DMS114 treated with DMSO at 0.1 percent for 48 hours (cell line): Measurements from ENCODE around the gene PITX1.

Experiments used
- DNase-seq: peaks from one replicate; lab custom pipeline; 2025; ENCODE audit not compliant: unreplicated experiment; lab: John Stamatoyannopoulos, UW

PITX1 gene

DNA sequence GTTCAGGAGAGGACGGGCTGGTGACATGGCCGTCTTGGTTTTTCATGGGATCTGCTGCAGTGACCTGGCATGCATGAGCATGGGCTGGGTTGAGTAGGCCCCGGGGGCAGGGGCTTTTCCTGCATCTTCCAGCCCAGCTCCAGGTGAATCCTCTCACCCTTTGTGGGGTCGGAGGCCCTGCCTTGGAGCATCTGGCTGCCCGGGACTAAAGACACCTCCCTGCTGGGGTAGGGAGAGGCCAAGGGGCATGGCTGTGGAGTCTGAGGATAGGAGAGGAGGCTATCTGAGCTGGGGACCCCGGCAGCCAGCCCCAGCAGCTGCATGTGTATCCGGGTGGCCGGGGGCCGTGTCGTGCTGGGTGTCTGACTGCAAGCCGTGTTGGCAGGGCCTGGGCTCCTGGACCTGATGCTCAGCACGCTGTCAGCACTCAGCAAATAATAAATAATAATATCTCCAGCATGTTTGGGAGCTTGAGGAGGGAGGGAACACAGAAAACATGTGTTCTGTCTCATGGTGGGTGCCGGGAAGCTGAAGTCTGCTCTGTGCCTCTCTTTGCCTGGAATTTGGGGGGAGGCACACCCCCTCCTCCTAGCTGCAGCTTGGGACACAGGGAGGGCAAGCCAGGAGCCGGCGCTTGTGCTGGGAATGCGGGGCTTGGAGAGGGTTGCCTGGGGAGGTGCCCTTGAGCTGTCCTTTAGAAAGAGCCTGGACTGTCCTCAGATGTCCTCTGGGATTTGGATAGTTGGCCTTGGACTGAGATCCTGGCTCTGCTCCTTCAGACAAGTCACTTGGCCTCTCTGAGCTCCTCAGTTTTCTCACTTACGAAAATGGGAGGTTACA, 28.4 kb upstream of the PITX1 start:
- DNase-seq: no peak

DNA sequence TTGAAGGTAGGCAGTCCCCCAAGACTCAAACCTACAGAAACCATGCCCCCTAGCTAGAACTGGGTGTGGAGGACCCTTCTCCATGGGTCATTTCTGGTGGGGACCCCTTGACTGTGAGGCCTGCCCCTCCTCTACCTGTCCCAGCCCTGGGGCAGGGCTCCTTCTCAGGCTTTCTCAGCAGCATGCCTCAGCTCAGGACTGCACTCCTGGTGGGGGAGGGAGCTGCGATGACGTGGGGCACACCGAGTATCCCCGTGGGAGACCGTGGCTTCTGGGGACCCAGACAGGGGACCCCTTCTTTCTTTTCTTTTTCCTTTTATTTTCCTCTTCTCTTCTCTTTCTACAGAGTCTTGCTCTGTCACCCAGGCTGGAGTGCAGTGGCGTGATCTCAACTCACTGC, 27.0 kb upstream of the PITX1 start:
- no peak for DNase-seq

DNA sequence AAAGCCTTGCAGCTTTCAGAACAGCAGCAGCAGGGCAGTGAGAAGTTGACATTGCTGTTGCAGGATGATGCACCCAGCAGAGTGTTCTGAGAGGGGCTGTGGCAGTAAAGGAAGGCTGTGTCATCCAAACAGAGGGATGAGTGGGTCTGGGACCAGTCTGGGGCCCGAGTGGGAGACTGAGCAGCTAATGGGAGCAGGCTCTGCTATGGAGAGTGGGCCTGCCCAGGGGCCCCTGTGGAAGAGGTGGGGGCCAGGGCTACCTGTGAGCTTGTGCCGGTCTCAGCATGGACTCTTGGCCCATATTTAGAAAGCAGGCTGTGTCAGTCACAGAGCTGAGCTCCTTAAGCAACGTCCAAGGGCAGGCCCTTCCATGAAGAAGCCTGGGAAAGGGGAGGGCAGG, 26.0 kb upstream of the PITX1 start:
- DNase-seq: no peak

DNA sequence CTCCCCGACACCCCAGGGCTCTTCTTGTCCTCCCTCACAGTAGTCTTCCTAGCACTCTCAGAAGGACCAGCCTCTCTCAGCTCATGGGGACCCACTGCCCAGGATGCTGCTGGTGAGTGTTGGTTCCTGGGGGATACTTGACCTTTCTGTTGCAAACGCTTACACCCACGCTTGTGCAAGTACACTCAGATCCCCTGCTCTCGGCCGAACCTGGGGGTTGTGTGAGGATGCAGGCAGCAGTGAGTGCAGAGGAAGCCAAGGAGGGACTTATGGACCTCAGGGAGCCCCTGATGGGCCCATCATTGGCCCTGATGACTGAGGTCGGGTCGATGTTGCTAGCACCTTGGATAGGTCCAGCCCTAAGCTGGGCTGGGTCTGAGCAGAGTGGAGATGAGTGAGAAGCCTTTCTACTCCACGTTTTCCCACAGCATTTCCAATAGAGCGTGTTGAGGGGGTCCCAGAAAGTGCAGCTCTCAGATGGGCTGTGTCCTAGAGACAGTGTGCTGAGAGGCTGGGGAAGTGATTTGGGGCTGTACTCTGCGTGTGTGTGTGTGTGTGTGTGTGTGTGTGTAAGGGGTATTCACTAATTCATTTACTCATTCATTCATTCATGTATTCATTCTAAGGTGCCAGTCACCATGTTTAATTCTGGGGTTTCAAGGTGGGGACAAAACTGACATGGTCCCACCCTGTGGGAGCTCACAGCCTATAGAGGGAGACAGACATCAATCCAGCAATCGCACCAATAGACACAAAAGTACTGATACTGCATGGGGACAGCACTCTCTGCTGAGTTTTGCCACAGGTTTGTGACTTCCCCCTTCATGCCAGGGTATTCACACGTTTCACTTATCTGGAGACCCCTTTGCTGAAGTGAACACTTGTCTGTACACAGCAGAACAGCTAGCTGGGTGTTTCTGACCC, 25.2 kb upstream of the PITX1 start:
- DNase-seq: no peak

DNA sequence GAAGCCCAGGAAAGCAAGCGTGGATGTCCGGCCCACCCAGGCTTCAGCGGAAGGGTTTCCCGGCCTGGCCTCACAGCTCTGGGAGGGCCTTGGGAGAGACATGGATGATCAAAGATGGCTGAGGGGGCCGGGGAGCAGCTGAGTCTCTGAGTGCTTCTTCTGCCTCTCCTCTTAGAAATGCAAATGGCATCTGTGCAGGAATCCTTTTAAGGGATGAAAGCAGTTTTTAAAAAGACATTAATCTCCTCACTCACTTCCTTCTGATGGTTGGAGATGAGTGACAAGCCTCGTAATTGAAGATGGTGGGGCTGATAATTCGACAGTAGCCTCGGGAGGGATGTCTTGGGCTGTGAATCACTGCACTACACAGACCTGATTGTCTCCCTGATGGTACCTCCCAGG, 24.3 kb upstream of the PITX1 start:
- DNase-seq: no peak

DNA sequence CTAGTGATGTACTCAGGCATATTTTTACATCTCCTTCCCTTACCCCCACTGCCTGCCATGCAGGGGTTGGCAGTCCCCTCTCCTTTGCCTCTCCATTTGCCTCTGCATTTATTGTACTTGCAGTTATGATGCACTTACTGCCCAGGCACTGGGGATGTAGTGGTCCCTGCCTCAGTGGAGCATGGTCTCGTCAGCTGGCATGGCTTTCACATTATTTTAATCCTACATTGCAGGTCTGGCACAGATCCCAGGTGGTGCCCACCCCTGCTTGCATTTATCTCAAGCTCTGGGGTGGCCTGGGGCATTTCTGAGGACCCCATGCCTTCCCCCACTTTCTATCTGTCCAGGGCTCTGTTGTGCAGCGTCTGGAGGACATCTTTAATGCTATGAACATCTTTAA, 23.2 kb upstream of the PITX1 start:
- no peak for DNase-seq

DNA sequence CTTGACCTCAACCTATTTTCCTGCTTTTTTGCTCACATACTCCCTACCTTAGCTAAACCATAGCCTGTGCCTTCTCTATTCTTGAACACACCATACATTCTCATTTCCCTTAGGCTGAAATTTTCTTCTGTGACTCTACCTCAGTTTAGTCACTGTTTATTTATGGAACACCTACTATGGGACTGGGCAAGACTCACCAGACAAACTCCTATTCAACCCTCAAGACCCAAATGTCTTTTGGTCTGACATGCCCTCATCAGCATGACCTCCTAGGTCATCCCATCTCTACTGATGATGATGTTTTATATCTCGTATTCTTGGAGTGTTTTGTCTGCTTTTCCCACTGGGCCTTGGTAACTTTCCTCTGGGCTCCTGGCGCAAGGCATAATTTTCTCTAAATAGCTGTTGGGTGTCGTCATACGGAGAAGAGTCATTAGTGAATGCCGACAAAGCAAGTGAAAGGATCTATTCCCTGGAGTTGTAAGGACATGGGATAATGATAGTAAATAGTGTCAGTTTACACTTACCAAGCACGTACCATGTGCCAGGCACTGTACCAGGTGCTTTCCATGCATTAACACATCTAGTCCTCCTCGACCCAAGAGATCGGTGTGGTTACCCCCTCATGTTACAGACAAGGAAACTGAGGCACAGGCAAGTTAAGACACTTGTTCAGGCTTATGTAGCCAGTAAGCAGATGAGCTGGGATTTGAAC, 22.4 kb upstream of the PITX1 start:
- no peak for DNase-seq

DNA sequence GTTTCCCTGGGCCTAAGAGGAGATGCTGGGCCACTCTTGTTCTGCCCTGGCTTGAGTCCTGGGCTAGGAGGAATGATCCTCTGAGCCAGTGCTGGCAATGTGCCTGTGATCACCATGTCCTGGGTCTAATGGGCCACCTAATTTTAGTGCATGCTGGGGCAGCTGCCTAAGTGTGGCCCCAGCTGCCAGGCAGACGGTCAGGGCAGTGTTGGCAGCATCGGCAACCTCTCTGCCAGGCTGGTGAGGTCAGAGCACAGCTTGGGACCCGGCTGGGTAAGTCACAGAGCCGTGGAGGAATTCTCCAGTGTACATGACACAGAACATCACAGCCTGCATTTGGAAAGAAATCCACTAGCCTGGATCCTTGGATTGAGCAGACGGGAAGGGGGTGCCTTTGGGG, 21.4 kb upstream of the PITX1 start:
- DNase-seq: no peak

DNA sequence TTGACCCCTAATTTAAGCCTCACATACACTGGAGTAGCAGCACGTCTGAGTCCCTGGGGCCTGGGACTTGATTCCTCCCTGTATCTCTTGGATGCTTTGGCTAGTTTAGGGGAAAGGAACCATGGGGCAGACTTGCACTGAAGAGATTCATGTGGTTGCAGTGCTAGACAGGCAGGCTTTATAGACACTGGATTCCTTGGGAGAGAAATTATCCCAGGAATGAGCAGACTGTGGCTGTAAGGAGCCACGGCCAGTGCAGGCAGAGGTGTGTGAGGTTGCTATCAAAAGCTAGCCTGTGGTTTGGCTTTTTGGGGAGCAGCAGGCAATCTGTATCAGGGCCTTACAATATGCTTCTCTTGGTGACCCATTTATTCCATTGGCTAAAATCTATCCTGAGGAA, 20.5 kb upstream of the PITX1 start:
- no peak for DNase-seq

DNA sequence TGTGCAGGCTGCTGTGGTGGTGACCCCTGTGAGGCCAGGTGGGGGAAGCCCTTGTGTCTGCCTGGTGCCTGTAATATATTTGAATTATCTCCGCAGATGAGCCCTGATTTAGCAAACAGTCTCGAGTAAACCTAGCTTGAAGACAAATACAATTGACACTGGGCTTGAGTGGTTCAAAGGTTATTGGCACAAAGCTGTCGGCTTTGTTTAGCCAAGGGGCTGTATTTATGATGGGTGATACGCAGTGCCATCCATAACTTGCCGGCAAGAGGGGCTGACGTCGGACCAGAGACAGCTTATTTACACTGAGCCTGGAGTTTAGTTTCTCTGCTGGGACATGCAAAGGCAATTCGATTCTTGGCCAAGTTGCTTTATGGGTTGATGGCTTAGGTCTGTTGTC, 20.0 kb upstream of the PITX1 start:
- no peak for DNase-seq

DNA sequence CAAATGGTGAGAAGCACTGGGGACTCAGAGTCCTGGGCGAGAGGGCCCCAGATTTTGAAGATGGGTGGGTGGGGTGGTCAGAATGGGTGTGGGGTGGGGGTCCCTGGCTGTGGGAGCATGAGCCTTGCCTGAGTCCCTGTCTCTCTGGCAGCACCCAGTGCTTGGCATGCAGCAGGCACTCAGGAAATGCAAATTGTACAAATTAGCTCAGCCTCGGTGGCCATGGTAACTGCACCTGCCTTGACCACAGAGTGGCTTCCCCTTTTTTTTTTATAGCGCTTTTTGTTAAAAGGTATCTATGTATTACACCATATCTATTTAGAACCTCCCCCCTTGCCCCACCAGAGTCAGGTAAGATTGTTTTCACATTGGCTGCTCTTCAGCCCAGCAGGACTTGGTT, 19.2 kb upstream of the PITX1 start:
- no peak for DNase-seq

DNA sequence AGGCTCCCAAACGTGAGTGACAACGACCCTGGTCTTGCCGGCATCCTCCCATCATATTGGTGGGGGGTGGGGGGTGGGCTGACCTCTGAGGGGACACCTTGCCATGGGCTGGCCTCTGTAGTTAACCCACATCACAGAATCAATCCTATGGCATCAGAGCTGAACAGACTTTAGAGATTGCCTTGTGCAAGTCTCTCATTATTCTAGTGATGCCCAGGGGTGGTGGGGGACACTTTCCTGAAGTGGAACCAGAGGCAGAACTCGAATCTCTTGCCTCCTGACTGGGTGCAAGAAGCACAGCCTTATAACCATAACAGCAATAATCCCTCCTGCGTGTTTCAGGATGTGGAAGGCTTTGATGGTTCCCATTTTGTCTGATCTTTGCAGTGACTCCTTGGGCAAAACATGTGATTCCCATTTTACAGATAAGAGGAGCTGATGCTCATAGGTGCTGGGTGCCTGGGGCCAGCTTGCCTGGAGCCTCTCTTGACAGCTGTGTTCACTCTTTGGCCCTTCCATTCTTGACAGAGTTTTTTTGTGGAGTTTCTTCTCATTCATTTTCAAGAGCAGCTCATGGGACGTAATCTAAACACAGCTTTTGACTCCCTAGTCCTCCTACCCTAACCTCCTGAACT, 18.6 kb upstream of the PITX1 start:
- DNase-seq: no peak

DNA sequence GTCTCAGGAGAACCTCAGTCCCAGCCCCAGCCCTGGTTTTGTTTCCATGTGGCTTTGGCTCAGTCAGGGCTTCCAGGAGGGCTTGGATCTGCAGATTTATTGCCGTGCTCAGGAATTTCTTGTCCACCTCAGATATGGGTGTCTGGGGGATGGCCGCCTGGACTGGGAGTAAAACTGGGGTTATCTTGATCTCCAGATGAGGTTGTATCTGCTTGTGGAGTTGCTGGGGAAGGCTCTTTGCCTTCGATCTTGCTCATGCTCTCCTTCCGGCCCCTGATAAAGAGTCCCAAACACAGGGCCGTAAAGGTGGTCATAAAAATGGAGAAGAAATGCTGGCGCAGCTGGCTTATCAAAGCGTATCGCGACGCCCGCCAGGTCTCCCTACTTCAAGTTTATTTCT, 17.8 kb upstream of the PITX1 start:
- no peak for DNase-seq

DNA sequence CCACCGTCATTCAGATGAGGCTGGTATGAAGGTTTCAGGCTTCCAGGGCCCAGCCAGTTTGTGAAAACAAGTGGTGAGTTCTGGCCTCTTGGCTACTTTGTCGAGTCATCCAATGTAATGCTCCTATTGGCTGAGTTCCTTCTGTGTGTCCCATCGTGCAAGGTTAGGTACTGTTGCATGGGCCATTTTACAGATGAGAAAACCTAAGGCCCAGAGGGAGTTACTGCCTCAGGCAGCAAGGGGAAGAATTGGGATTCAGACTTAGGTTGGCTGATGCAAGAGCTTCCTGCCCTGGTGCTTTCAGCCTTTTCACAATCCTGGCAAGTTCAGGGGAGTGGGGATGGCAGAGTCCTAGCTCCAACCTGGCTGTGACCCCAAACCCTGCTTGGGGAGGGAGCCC, 17.4 kb upstream of the PITX1 start:
- no peak for DNase-seq

DNA sequence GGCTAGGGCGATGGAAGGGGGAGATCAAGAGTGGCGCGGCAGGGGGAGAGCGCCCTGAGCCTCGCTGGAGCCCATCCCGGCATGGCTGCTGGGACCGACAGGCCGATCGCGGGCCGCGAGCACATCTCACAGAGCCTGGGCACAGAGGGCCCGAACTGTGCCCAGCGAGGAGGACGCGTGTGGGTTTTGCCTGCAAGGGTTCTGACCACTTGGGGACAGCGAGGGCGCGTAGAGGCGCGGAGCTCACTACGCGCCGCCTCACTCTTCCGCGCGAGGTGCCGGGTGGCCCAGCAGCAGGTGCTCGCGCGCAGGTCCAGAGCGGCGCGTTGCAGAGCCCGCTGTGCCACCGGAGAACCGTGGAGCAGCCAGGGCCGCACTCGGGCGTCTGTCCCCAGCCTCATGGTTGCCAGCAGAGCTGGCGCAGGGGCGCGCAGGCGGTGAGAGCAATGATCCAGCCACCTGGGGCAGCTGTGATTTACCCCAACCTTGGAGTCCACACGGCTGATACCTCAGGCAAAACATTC, 16.3 kb upstream of the PITX1 start:
- no peak for DNase-seq

DNA sequence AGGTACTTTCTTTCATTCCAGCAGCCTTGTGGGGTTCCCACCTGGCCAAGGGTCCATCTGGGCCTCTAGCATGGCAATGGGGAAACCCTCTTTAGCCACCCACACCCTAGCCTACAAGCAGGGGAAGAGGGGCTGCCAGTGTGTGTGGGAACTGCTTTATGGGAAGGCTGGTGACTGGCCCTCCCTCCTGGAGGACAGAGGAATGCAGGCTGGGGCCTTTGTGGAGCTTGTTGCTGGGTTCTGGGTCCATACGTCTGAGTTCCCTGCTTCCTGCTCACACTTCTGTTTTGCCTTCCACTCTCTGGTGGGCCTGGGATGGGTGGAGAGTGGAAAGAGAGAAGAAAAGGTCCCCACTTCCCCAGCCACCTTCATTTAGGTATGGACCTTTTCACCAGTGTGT, 14.9 kb upstream of the PITX1 start:
- no peak for DNase-seq

DNA sequence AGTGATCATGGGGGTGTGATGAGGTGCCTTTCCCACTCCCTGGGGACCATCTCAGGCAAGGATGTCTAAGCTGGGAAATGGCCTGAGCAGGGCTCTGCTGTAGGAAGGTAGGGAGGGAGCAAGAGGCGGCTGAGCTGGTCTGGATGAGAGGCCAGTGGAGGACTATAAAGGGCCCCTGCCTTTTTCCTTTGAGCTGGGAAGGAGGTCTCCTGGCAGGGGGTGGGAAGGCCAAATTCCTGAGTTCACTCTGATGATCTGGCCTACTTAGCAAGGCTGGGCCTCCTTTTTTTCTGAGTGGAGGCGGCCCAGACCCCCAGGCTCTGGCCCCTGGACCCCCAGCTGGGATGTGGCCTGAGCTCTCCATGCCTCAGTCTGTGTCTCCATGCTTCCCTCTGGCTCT, 14.3 kb upstream of the PITX1 start:
- no peak for DNase-seq

DNA sequence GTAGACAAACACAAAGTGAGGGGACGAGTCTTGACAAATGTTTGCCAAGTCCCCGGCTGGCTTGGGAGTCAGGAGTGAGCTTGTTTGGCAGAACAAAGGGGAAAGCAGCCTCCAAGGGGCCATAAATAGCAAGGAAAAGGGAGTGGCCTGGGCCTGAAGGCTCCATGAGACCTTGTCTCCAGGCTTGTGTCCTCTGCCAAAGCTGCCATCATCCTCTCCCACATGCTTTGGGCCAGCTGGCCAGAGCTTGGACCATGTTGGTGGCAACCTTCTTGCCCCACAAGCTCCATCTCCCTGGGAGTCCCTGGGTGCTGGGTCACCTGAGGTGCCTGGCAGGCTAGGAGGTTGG, 13.3 kb upstream of the PITX1 start:
- DNase-seq: no peak

DNA sequence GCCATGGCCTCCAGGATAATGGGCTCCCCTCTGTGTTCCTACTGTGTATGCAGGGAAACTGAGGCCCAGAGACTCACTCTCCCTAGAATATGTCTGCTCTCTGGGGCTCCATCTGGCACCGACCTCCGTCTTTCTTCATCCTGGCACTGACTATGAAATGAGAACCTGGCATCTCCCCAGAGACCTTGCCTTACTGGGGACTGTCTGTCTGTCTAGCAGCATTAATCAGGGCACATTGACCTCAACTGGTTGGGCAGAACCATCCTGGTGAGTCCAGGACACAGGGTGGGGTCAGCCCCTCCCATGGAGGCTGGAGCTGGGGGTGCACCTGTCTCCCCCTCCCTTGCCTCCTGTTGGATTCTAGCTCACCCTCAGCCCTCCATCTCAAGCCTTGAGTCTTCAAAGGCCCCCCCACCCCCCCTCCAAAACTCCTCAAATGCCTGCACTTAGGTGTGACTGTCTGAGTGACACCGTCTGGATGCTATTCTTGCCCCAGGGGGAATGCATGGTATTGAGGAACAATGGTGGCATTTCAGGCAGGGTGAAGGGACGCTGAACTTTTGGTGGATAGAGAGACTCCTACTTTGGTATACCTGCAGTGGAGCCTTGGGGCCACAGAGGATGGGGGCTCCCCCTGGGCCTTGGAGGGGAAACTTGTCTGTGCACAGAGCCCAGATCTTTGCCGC, 12.8 kb upstream of the PITX1 start:
- no peak for DNase-seq

DNA sequence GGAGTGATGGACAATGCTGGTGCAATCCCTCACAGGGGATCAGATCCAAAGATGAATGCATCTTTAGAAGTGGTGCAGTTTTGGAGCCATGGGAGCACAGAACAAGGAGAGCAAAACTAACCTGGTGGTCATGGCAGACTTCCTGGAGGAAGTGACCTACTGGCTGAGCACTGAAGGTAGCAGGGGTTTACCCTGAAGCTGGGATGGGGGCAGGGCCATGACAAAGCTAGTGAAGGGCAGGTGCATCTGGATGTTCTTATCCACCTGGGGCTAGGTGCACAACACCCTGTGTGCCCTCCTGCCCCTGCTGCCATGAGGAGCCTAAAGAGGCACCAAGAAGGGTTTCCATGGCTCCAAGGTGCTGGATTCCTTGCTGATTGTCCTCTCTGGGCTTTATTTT, 11.5 kb upstream of the PITX1 start:
- no peak for DNase-seq

DNA sequence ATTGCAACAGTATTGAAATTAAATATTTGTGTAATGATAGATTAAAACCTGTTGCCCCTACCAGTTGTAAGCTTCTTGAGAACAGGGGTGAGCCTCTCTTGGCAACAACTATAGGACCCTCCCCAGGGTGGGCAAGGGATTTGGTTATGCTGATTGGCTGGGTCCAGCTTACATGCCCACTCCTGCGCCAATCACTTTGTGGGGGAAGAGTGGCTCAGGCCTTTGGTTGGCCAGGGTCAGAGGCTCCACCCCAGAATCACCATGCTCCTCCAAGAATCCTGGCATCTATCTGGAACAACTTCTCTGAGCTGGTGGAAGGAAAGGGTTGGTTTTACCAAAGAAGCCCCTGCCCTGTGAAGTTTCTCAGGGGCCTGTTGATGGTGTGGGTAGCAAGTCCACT, 8.6 kb upstream of the PITX1 start:
- DNase-seq: no peak
